HG03095 (cell line): Measurements from ENCODE around the gene ABCC12.
A peak's percentile ranks its signal among the peaks of the same experiment; 100 is the strongest.
"Not testable (repeated sequence)": the region's sequence is repeated elsewhere in the genome, so short reads cannot be mapped to it uniquely, and the experiment has no call there.

Experiments used
- ATAC-seq: cut with Tn5 transposase; IDR thresholded peaks from one replicate; pipeline ENCODE4 v1.9.1; 2021; ENCODE audit warnings: moderate library complexity; ENCODE audit not compliant: unreplicated experiment

Gene ABCC12

GRCh38 chr16:48166617-48167016 lies 10.8 kb upstream of the ABCC12 start:
- not testable (repeated sequence) for ATAC-seq

DNA sequence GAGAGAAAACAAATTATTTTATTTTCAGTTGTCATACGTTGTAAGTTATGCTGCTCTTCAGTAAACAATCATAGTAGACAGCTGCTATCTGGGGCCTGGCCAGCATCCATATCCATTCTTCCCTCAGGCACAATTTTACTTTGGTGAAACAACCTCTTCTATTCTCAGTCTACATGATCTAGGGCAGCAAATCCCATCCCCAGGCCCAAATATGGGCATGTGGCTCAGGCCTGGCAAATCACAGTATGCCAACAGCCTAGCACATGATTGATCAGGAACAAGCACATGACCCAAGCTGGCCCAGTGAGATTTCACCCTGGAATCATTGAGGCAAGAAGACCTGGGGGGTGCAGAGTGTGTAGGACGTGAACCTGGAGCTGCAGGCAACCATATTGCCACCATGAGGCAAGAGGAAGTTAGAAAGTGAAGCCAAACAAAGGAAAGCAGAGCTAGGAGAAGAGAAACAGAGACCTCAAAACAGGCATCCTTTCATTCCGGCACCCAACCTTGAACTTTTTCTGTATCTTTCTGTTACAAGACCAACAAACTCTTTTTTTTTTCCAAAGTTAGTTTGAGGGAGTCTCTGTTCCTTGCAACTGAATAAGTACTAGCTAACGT lies 10.3 kb upstream of the ABCC12 start:
- ATAC-seq: no peak

DNA sequence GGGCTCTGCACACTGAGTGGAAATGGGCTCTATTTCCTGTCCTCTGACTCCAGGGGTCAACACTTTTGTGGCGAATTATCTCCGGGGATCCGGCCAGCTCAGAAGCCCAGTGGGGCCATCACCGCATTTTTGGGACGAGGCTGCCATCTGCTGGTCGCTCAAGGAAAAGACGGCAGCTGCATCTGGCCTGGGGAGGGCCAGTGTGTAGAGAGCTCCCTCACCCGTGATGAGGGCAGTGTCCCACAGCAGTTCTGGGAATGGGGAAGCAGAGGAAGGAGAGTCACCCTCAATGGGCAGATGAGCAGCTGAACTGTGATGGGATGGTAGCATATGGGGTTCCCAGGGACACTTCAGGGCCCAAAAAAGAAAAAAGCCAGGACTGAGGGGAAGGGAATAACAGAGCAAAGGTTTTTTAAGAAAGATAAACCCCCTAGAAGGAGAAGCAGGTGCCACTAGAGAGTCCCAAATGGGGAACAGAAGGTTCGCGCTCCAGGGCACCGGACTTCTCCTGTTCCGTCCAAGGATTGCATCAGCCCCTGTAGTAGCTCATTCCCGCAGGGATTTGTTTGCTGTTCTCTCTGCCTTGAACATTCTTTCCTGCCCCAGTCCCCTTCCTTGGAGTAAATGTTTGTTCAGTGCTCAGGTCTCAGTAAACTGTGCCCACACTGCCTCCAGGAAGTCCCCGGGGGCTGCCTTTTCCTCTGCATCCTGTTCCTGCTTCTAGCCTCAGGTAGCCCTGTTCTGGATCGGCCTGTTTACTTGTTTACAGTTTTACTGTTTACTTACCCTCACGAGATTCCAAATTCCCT lies 9.3 kb upstream of the ABCC12 start:
- ATAC-seq: peak; percentile 66

DNA sequence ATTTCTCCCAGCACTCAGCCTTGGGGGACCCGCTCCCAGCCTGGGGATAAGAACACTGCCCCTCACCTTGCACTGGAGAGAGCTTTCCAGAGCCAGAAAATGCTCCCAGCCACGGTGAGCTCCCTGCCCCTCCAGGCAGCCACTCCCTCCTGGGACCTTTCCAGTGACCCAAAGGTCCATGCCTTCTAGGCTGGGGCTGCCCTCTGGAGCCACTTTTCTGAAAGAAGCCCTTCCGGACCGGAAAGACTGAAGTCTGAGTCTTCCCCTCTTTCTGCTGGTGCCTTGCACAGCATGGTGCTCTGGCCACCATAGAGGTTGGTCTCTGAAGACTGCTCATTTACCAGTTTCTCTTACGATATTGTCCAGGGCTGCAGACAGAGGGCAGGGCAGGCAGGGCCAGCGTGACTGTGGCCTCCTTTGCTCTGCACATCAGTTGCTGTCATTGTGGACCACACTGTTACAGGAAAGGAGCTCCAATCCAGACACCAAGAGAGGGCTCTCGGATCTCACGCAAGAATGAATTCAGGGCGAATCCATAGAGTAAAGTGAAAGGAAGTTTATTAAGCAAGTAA lies 7.1 kb upstream of the ABCC12 start:
- no peak for ATAC-seq

- ATAC-seq: no peak
These were observed 6.1 kb upstream of the ABCC12 start for GRCh38 chr16:48161906-48162305.

DNA sequence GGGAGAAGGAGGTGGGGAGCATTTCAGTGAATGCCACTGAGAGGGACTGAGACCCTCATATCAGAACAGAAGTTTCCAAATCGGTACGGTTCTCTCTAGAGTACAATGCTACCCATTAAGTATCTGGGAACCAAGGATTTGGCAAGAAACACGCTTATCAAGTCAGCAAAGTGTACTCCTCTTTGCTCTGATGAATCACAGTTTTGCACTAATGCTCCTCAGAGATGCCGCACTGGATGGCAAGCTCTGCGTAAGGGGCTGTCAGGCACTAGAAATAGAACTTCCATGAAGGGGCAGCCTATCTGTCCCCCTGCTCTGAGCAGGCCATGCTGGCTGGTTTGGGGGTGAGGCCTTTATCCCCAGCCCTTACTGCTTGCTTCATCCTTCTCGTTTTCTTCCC lies 4.8 kb upstream of the ABCC12 start:
- no peak for ATAC-seq

DNA sequence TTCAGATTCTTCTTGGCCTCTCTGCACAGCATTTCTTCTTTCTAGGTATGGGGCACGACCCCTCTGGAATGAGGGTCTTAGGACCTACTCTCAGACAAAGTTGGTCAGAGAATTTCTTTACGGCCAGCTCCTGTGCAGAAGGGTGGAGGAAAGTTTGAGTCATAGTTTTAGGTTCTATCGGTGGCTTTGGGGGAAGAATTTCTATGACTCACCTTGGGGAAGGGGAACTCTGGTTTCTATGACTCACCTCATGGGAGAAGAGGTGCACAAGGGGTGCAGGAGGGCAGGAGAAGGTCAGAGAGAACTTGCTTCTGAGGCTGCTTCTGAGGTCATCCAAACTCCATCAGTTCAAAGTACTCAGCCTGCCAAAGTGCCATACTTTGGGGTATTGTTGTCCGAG lies 2.5 kb upstream of the ABCC12 start:
- ATAC-seq: peak; percentile 81

- no peak for ATAC-seq
These were observed 2.0 kb upstream of the ABCC12 start for GRCh38 chr16:48157794-48158193.

DNA sequence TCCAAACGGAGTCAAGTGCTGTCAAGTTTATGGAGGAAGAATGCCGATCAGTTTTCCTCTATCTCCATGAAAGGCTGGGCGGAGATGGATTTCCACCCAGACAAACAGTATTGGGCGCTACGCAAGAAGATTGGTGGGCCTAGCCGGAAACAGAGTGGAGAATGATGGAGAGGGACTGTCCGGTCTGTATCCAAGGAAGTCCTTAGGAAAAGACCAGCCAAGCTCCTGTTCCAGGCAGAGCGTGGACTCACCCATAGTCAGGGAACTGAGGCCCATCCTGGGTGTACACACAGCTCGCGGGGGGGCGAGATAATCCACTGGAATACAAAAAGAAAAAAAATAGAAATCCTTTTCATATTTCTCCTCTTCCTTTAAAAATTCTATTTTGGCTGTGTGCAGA lies 1.5 kb upstream of the ABCC12 start:
- no peak for ATAC-seq

GRCh38 chr16:48156790-48157209 lies 1.0 kb upstream of the ABCC12 start:
- no peak for ATAC-seq

DNA sequence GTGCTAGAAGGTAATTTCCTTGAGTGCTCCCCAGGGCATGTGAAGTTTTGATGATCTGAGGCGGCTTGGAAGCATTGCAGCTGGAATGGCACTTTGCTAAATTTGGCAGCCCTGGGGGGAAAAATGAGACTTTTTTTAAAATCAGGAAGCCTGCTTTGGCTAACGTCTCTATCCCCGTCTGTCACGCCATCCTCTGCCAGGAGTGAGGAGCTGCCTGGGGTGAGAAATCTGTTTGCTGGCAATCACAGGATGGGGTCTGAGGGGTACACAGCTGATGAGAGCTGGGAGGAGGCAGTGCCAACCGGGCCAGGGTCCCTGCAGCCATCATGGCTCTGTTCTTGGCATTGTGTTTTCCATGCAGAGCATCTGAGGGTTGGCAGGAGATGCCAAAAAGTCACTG lies 2.0 kb downstream of the ABCC12 start:
- no peak for ATAC-seq

DNA sequence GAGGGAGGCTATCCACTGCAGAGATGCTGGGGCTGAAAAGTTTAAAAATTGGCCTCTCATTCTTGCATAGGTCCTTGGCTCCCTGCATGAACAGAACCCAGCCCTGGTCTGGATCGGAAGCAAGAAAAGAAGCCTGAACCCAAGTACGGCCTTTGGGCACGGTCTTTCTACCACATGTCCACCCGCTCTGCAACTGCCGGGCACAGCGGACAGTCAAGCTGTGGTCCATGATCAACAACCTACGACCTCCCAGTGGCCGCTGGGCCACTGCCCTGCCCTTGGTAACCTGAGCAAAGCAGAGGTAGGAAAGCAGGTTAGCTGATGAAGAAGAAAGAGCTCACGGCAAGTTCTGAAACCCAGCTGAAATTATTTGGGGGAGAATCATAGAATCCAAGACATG lies 3.6 kb downstream of the ABCC12 start:
- ATAC-seq: no peak

GRCh38 chr16:48150707-48151106 lies 5.1 kb downstream of the ABCC12 start:
- no peak for ATAC-seq

DNA sequence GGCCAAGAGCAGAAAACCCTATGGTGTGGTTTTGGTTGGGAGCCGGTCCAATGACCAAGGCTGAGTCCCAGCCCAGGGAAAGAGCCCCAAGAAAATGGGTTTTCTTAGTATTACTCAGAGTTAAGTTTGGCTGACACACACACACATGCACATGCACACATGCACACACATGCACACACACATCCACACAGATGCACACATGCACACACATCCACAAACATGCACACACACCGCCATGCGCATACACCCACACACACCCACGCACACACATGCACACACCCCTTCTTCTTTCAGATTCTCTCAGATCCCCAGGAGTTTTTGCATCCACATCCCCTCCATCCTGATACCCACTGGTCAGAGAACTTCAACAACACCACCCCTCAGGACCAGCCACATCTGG lies 9.1 kb downstream of the ABCC12 start:
- no peak for ATAC-seq

- ATAC-seq: no peak
These were observed 9.7 kb downstream of the ABCC12 start for GRCh38 chr16:48146131-48146530.

- no peak for ATAC-seq
These were observed 11.9 kb downstream of the ABCC12 start for GRCh38 chr16:48143812-48144368.

DNA sequence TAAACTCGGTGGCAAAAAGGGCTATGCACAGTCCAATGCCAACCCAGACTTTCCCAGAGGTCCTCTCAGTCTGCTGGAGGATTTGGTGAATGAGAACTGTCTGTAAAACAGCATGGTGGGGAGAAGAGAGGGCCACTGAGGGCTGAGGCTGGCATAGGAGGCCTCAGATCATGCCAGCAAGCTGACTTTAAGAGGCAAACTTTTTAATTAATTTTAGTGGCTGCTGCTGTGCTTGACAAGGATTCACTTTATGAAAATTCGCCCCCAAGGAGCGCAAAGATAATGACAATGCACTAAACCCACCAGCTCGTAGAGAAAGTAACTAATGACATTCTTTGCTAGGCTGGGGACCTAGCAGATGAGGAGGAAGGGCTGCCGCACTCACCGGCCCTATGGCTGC lies 15.0 kb downstream of the ABCC12 start:
- no peak for ATAC-seq

GRCh38 chr16:48139517-48139916 lies 16.3 kb downstream of the ABCC12 start:
- ATAC-seq: no peak

DNA sequence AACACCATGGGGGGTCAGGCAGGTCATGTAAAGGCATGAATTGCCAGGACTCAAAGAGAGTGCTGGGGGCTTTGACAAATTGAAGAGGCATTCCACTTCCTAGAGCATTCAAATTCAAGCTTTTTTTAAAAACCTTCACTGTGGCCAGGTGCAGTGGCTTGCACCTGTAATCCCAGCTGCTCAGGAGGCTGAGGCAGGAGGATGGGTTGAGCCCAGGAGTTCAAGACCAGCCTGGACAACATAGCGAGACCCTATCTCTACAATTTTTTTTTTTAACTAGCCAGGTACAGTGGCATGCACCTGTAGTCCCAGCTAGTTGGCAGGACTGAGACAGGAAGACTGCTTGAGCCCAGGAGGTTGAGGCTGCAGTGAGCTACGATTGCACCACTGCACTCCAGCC lies 17.2 kb downstream of the ABCC12 start:
- no peak for ATAC-seq

GRCh38 chr16:48137822-48138221 lies 18.0 kb downstream of the ABCC12 start:
- ATAC-seq: no peak

DNA sequence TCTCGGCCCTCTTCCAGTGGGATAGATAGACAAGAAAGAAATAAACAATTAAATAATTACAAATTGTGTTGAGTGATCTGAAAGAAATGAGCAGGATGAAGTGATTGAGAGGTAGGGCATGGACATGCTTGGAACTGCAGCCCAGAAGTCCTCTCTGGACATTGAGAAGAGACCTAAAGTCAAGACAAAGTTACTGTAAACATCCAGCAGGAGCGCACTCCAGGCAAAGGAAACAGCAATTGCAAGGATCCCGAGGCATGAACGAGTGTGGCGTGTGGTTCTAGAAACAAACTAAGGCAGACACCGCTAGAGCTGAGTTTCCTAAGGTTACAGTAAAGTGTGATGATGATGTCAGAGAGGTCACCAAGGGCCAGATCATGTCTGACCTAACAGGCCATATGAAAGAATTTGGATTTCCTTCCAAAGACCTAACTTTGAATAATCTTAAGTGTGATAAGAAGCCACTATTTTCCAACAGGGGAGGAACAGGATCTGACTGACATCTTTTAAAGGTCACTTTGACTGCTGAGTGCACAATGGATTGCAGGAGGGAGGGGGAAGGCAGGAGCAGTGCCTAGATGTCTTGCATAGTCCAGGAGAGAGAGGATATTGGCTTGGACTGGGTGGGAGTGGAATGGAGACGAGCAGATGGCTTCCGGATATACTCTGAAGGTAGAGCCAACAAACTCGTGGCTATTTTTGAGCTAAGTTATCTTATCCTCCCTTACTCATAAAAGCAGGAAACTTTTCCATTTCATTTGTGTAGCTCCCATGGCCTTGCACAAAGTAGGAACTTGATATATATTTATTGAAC lies 19.0 kb downstream of the ABCC12 start:
- ATAC-seq: no peak
